KBM-7 (cell line): ENCODE data around the gene MTMR3.
"Not testable (repeated sequence)": the region's sequence is repeated elsewhere in the genome, so short reads cannot be mapped to it uniquely, and the experiment has no call there.

ENCODE experiments used
- DNase-seq: peaks from one replicate; pipeline ENCODE4 v3.0.0-alpha.2; 2015
- in situ Hi-C: fragments of 300-500 bp; cut with MboI; formaldehyde crosslinking; loops from 2 replicates; pipeline ENCODE4 v1.14.3; 2020; ENCODE audit warnings: low sequenced_read_pairs, low pct_unique_long_range_greater_than_20kb, mixed read lengths

Gene MTMR3

GRCh38 chr22:29865572-29865971 lies 17.4 kb upstream of the MTMR3 start:
- not testable (repeated sequence) for DNase-seq

GRCh38 chr22:29867260-29867659 lies 15.7 kb upstream of the MTMR3 start:
- DNase-seq: no peak
- in situ Hi-C loops: no loop called here

More at GRCh38 chr22:29865572-29865971, 17.4 kb upstream of the MTMR3 start:
- in situ Hi-C loops: not testable (repeated sequence)

GRCh38 chr22:29867851-29868250 lies 15.1 kb upstream of the MTMR3 start:
- in situ Hi-C loops: no loop called here

GRCh38 chr22:29870574-29870973 lies 12.4 kb upstream of the MTMR3 start:
- in situ Hi-C loops: no loop called here
- no peak for DNase-seq

More at GRCh38 chr22:29867851-29868250, 15.1 kb upstream of the MTMR3 start:
- DNase-seq: no peak

- DNase-seq: no peak
- in situ Hi-C loops: no loop called here
Observed at GRCh38 chr22:29871684-29872083, 11.3 kb upstream of the MTMR3 start.

- no peak for DNase-seq
- in situ Hi-C loops: no loop called here
Observed at GRCh38 chr22:29872144-29872893, 10.7 kb upstream of the MTMR3 start.

GRCh38 chr22:29872989-29873388 lies 10.0 kb upstream of the MTMR3 start:
- DNase-seq: peak; percentile 47
- in situ Hi-C loops: no loop called here

GRCh38 chr22:29873943-29874342 lies 9.0 kb upstream of the MTMR3 start:
- in situ Hi-C loops: no loop called here
- DNase-seq: no peak

- no peak for DNase-seq
- in situ Hi-C loops: no loop called here
Observed at GRCh38 chr22:29877620-29878019, 5.4 kb upstream of the MTMR3 start.

GRCh38 chr22:29879753-29880152 lies 3.2 kb upstream of the MTMR3 start:
- in situ Hi-C loops: no loop called here
- no peak for DNase-seq

- in situ Hi-C loops: no loop called here
- no peak for DNase-seq
Observed at GRCh38 chr22:29882716-29883044, 294 bp upstream of the MTMR3 start.

- in situ Hi-C loops: no loop called here
Observed at GRCh38 chr22:29883775-29884097, 762 bp downstream of the MTMR3 start.

GRCh38 chr22:29885610-29886009 lies 2.6 kb downstream of the MTMR3 start:
- DNase-seq: no peak
- in situ Hi-C loops: no loop called here

More at GRCh38 chr22:29883775-29884097, 762 bp downstream of the MTMR3 start:
- DNase-seq: no peak

GRCh38 chr22:29886596-29886995 lies 3.6 kb downstream of the MTMR3 start:
- in situ Hi-C loops: no loop called here
- DNase-seq: no peak

- in situ Hi-C loops: no loop called here
- DNase-seq: no peak
Observed at GRCh38 chr22:29887358-29887757, 4.4 kb downstream of the MTMR3 start.

- in situ Hi-C loops: no loop called here
- no peak for DNase-seq
Observed at GRCh38 chr22:29890760-29891159, 7.8 kb downstream of the MTMR3 start.

- in situ Hi-C loops: no loop called here
- DNase-seq: no peak
Observed at GRCh38 chr22:29892315-29893156, 9.6 kb downstream of the MTMR3 start.

- DNase-seq: peak; percentile 46
Observed at GRCh38 chr22:29901354-29901753, 18.4 kb downstream of the MTMR3 start.

GRCh38 chr22:29903371-29903770 lies 20.4 kb downstream of the MTMR3 start:
- no peak for DNase-seq
- in situ Hi-C loops: no loop called here

More at GRCh38 chr22:29901354-29901753, 18.4 kb downstream of the MTMR3 start:
- in situ Hi-C loops: no loop called here

GRCh38 chr22:29904020-29904419 lies 21.0 kb downstream of the MTMR3 start:
- in situ Hi-C loops: no loop called here
- DNase-seq: no peak
